ENCODE results near the gene FRS3.

Gene FRS3

DNA sequence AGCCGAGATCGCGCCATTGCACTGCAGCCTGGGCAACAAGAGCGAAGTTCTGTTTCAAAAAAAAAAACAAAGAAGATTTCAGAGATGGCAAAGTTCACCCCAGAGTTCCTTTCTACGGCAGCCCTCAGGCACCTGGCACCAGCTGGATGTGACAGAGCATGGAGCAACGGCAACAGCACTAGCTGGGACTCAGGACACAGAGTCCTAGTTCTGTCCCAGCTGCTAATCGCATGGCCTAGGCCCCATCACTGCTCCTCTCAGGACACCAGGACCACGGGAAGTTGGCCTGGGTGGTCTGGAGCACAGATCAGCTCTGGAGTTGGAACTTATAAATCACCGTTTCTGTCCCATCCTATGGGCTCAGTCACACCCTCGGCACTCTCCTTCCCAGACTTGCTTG, 33.6 kb downstream of the FRS3 start:
- POLR2A ChIA-PET = interaction anchor here (0.6 kb wide), 1 partner anchor 98 kb away, joined by 3 read pairs; no protein-coding TSS in a partner anchor
- CTCF ChIA-PET = interaction anchor here (1.0 to 1.7 kb wide), 4 partner anchors 10 to 41 kb away, joined by 3 to 6 read pairs (median 4); partner anchors contain the start of gene TOMM6
- no peak for DNase-seq (ENCODE audit: extremely low spot score)
- TF ChIP-seq, protein P1, sequence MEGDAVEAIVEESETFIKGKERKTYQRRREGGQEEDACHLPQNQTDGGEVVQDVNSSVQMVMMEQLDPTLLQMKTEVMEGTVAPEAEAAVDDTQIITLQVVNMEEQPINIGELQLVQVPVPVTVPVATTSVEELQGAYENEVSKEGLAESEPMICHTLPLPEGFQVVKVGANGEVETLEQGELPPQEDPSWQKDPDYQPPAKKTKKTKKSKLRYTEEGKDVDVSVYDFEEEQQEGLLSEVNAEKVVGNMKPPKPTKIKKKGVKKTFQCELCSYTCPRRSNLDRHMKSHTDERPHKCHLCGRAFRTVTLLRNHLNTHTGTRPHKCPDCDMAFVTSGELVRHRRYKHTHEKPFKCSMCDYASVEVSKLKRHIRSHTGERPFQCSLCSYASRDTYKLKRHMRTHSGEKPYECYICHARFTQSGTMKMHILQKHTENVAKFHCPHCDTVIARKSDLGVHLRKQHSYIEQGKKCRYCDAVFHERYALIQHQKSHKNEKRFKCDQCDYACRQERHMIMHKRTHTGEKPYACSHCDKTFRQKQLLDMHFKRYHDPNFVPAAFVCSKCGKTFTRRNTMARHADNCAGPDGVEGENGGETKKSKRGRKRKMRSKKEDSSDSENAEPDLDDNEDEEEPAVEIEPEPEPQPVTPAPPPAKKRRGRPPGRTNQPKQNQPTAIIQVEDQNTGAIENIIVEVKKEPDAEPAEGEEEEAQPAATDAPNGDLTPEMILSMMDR (IDR thresholded peaks at IDR 0.05; ENCODE audit: control extremely low read depth, extremely low read depth, low read depth, missing control alignments) = no peak

- TF ChIP-seq, protein P1 (IDR thresholded peaks at IDR 0.05; ENCODE audit: control extremely low read depth, extremely low read depth, low read depth, missing control alignments) = no peak
- no peak for DNase-seq (ENCODE audit: extremely low spot score)
- ChIA-PET CTCF (no interaction called here), POLR2A (no interaction called here)
Measured at GRCh38 chr6:41744236-41744787, 35.4 kb downstream of the FRS3 start.

- CTCF ChIA-PET = interaction anchor here (1.3 kb wide), 1 partner anchor 16 kb away, joined by 3 read pairs; no protein-coding TSS in a partner anchor
- POLR2A ChIA-PET = no interaction called here
- no peak for DNase-seq (ENCODE audit: extremely low spot score)
- TF ChIP-seq, protein P1 (IDR thresholded peaks at IDR 0.05; ENCODE audit: control extremely low read depth, extremely low read depth, low read depth, missing control alignments) = no peak
Measured at GRCh38 chr6:41743406-41744235, 36.1 kb downstream of the FRS3 start.

DNA sequence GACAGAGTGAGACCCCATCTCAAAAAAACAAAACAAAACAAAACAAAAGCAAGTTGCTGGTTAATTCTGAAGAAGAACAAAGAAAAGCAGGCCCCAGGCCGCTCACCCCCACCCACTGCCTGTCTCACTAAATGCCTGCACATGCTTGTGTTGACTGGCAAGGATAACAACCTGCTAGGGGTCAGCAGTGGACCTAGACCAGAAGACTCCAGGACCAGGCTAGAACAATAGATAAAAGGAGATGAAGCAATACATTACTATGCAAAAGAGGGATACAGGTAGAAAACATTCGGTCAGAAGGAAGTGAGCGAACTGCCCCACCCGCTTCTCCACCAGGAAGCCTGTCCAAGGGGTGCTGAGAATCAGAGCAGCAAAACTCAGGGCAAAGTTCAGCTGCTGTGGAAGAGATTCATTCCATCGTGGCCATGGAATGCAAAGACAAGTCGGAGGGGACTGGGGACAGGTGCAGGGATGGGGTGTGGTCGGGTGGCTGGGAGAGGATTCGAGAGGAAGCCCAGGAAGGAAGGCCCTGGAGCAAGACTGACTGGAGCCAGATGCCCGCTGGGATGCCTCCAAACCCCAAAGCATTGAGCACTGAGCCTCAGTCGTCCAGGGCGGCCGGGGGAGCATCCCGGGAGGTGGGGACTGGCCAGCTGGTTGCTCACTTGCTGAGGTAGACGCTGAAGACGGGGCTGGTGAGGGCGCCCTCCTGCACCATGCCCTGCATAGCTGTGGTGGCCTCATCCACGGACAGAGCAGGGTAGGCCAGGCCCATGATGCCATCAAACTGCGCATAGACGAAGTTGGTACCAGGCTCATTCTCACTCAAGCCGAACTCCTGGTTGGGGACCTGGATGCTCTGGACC, 37.8 kb downstream of the FRS3 start:
- ChIA-PET POLR2A (no interaction called here), CTCF (interaction anchor here (1.1 to 2.8 kb wide), 3 partner anchors 8 to 36 kb away, joined by 3 to 11 read pairs (median 7); no protein-coding TSS in a partner anchor)
- DNase-seq (ENCODE audit: extremely low spot score) = no peak
- TF ChIP-seq, protein P1 (IDR thresholded peaks at IDR 0.05; ENCODE audit: control extremely low read depth, extremely low read depth, low read depth, missing control alignments) = no peak

DNA sequence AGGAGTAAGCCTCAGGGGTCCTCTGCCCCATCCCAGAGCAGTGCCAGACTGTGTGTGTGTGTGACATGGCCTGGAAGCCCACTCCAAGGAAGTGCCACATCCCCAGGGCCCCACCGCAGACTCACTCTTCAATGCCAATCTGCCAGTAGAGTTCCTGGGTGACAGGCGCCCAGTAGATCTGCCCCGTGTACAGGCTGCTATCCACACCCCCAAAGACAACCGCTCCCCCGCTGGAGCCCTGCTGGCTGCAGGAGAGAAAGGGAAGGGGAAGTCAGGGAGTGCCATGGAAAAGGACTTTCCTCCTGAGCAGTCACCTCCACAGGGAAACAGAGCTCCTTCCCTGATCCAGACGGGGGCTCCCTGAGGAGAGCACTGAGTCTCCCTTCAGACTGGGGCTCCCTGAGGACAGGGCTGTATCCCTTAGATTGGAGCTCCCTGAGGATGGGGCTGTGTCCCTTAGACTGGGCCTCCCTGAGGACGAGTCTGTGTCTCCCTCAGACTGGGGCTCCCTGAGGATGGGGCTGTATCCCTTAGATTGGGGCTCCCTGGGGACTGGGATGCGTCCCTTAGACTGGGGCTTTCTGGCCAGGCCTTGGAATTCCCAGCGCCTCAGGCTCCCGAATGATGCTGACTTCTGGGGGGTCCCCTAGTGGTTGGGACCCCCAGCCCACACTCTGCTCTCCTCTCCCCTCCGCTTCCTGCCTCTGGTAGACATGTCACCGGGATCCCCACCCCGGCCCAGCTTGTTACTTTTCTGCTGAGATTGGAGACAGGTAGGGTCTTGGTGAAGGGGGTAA, 39.1 kb downstream of the FRS3 start:
- CTCF ChIA-PET = interaction anchor here (1.0 to 2.8 kb wide), 4 partner anchors 9 to 36 kb away, joined by 3 to 11 read pairs (median 5); no protein-coding TSS in a partner anchor
- no peak for DNase-seq (ENCODE audit: extremely low spot score)
- POLR2A ChIA-PET = no interaction called here
- TF ChIP-seq, protein P1 (IDR thresholded peaks at IDR 0.05; ENCODE audit: control extremely low read depth, extremely low read depth, low read depth, missing control alignments) = no peak

All from GM10248 (cell line).